Activated CD4-positive, alpha-beta T cell treated with anti-CD3 and anti-CD28 coated beads, Interleukin-2, amount 50 U/mL, for 4 hours (primary cell): ENCODE measurements around the gene PCNX4.

ENCODE experiments used
- DNase-seq, 2 experiments: peaks; one replicate each; pipeline ENCODE4 v3.0.0-alpha.2; 2020

Gene PCNX4

DNA sequence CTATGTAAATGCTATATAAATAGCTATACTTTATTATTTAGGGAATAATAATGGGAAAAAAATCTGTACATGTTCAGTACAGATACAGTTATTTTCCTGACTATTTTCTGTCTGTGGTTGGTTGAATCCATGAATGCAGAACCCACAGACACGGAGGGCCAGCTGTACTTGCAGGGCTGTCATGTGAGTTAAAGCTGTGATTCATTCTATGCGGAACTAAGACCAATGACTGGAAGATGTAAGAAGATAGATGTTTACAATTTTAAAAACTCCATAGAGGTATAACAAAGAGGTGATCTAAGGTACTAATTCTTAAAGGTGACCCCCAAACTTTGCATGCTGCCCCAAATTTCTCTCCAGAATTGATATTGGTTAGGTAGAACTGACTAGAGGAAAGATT, 14.6 kb downstream of the PCNX4 start:
- no peak for DNase-seq

DNA sequence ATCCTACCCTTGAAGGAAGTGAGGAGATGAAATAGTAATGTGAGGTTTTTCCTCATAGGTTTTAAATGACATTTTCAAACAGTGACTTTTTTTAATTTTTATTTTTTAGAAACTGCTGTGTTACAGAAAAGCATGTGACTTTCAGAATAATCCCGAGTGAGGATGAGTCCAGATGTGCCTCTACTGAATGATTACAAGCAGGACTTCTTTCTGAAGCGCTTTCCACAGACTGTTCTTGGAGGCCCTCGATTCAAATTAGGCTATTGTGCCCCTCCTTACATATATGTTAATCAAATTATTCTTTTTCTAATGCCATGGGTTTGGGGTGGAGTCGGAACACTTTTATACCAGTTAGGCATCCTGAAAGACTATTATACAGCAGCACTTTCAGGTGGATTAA, 15.8 kb downstream of the PCNX4 start:
- no peak for DNase-seq

DNA sequence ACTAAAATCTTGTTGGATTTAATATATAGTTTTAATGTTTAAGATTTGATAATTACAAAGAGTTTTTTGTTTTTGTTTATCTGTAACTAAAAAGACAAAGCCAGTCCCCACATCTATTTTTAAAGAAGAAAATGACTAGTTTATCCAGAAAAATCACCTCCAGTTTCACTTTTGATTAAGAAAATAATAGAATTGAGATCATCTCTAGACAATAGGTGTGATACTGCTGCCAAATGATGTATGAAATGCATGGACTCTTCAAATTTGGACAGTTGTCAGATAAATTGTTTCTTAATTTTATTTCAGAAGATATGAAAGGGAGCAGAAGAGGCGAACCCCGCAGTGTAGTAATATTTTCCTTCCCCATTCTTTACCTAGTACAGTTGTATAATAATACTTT, 20.0 kb downstream of the PCNX4 start:
- no peak for DNase-seq

DNA sequence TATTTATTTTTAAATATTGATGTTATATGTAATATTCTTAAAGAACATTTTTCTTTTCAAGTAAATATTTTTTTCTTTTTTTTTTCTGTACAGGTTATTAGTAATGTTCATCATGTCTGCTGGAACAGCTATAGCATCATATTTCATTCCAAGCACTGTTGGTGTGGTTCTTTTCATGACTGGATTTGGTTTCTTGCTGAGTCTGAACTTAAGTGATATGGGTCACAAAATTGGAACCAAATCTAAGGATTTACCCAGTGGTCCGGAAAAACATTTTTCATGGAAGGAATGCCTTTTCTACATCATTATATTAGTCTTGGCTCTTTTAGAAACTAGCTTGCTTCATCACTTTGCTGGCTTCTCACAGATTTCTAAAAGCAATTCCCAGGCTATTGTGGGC, 23.2 kb downstream of the PCNX4 start:
- DNase-seq: no peak

DNA sequence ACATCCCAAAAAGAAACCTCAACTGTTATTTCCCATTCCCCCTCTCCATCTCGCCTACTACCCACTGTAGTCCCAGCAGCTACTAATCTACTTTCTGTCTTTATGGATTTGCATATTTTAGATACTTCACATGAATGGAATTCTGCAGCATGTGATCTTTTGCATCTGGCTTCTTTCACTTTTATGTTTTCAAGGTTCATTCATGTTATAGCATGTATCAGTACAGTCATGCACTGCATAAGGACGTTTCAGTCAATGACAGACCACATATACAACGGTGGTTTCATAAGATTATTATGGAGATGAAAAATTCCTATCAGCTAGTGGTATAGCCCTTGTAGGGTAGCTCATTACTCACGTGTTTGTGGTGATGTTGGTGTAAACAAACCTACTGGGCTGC, 24.5 kb downstream of the PCNX4 start:
- DNase-seq: no peak

DNA sequence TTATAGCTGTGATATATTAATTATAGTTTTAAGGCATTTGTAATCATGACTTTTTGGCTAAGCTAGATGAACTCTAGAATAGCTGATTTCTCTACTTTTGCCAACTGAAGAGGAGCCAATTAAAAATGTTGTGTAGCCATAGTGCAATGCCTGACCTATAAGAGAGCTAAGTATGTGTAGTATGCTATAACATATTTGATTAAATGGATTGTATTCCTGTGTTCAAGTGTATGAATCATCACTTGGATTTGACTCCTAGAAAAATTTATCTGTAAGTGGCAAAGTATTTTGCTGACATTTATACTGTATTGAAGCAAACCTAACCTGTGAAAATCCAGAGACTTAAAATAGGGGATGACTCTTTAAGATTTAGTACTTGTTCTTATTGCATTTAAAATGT, 34.2 kb downstream of the PCNX4 start:
- DNase-seq: no peak

DNA sequence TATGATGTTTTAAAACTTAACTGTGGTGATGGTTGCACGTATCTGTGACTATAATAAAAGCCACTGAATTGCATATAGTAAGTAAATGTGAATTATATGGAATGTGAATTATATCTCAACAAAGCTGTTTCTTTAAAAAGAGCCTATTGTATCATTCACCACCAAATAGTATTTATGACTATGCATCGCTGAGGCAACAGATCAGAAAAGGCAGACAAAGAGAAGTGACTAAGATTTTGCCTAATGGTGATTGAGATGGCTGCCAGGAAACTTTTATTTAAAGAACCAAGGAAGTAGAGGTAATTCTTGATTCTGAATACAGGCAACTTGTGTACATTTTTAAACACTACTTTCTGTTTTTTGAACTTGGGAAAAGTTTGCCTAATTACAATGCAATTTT, 41.8 kb downstream of the PCNX4 start:
- DNase-seq: no peak

DNA sequence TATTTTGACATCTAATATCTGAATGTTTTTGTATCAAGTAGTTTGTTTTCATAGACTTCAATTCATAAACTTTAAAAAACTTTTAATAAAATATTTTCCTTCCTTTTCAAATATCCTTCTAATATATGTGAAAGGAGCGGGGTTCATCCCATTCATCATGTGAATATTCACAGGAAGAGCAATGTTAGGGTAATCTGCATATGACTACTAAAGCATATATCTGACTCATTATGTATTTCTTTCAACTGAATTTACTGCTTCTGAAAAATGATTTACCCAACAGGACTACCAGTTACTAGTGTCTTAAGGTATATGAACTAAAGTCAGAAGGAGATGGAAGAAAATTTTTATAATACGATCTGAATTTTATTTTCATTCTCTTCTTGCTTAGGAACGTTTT, 43.0 kb downstream of the PCNX4 start:
- DNase-seq: no peak

DNA sequence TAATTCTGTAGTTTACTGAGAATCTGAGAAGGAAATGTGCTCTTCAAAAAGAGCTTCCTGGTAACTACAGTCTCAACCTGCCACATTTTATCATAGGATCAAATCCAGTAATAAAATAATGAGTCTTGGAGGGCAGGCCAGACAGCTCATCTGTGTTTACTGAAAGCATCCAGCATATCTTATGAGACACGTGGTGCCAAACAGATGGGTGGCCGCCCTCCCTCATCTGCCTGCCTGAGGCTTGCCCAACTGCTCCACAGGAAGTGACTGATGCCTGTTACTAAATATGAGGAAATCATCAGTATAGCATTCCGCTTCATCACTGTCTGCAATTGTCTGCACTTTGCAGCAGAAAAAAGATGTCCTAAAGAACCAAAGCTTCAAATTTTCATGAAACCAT, 60.0 kb downstream of the PCNX4 start:
- DNase-seq: peak; percentile 67 to 70

DNA sequence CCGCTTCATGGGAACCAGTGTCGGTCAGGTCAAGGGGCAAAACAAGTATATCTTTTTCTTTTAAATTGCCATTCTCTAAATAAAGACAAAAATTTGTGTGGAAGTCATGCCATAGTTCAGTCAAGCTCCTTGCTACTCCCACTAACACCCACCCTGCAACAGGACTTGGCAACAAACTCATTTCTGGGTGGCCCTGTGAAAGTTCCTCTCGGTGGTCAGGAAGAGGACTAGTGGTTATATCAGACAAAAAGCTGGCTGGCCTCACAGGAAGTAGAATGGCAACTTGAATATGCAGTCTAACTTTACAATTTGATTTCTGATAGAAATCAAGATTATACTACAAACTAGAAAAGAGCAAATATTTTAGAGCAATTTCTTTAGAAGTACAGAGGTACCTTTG, 62.3 kb downstream of the PCNX4 start:
- no peak for DNase-seq

DNA sequence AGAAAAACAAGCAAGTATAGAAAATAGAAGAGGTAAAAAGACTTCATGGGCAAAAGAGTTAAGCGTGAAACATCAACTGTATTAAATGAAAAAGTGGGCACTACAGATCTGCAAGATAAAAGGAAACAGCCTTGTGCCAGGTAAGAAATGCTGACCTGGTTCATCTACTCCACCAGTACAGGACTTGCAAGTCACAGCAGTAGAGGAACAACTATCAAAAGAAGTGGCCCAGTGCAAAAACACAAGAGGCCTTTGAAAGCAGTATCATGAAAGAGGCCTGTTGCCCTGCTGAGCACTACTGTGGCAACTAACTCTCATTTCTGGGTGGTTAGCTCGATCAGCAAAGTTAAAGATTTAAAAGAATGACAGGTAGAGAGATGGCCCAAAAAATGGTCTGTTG, 62.9 kb downstream of the PCNX4 start:
- DNase-seq: no peak

DNA sequence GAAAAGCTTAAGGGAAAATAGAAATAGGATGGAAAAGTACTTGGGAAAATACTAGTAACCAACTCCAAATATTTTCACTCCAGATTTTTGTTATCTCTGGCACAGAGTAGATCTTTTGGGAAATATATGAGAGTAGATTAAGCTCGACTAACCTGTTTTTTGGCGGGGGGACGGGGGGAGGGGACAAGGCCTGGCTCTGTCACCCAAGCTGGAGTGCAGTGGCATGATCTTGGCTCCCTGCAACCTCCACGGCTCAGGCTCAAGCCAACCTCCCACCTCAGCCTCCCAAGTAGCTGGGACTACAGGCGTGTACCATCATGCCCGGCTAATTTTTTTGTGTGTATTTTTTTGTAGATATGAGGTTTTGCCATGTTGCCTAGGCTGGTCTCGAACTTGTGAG, 68.7 kb downstream of the PCNX4 start:
- DNase-seq: no peak

DNA sequence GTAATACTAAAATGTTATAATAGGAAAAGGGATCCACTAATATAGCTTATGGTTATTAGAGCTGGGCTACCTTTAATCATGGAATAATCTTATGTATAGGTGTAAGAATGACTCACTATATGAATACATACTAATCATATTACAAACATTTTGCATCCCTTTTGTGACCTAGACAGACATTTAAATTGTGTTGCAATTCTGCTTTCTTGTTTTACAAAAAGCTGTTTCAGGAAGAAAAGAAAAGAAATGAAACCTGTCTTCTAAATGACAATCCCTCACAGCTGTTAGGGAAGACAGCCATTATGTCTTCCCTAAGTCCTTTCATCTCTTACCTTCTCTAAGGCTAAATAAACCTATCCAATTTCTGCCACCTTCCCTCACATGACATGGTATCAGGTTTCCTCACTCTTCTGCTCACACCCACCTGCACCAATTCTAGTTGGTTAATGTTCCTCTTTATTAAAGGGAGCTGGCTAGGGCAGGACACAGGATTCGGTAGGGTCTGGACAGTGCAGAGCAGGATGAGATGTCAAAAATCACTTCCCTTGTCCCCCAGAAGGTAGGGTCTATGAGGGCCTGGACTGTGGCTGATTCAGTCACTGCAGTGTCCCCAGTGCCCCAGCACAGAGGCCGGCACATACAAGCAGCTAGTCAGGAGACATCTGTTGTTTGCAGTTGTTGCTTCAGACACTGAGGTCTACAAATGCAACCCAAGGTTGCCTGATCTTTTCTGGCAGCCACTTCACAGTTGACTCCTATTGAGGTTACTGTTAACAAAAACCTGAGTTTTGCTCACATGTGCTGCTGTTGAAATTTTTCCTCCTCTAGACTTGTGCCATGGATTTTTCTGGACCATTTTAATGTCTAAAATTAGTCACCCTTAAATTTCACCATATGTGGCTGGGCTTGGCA, 69.7 kb downstream of the PCNX4 start:
- no peak for DNase-seq

DNA sequence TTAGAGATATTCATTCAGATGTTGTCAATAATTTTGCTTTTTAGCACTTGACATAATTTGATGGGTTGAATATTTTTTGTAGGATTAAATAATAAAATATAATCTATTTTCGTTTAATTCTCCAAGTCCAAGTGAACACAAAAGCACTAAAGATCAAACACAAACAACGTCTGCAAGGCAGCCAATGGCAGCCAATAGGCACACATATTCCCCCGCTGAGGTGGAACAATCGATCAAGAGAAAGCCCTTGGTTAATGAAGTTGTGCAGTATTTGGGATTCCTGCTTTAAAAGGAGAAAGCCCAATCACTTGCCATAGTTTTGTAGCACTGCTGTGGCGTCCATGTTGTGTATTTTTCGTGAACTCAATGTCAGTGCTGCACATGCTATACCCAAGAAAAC, 72.0 kb downstream of the PCNX4 start:
- DNase-seq: no peak

DNA sequence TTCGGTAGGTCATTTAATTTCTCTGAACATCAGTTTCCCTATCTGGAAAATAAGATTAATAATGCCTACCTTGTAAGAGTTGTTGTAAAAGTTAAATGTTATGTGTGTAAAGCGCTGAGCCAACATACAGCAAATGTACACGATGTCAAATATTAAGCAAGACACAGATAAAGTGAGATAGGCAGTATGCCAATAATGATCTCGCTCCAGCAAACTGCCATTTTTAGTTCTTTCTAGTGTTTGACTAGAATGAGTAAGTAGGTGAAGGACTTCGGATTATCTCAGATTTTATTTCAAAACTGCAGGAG, 72.6 kb downstream of the PCNX4 start:
- DNase-seq: no peak

DNA sequence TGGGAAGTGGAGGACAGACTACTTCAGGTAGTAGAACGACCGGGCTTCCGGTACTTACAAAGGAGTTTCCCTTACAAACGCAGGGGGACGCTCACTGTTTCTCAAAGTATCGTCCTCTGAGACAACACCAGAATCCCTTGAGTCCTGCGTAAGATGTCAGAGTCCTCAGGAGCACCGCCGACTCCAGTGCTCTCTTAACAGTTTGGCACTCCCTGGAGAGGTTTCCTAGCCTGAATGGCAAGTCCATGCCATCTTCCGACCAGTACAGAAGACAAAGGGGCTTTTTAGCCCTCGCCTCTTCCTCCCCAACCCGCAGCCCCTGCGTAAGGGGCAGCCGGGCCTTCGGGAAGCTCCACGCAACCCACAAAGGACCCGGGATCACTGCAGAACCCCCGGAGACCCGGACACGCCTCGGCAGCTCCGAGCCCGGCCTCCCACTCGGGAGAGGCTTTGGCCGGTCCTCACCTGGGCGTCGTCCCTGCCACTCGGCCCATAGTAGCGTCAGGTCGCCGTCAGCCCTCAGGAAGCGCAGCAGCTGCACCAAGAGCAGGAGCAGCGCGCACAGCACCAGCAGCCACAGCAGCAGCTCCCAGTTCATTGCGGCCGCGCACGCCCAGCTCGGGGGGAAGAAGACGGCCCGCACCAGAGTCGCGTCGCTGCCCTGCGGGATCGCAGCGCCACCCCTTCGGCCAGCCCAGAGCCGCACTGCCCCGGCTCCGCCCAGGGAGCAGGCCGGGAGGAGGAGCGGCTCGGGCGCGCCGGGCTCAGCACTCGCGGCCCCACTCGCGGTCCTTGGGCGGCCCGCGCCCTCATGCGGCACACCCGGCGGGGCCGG, 73.2 kb downstream of the PCNX4 start, which contains the start of gene DHRS7:
Gene DHRS7, minus strand, starts transcription at position 687 of the 835 bp plus-strand sequence. Its CDS starts 89 bp downstream, at position 598.
- DNase-seq: peak; percentile 35 to 43

DNA sequence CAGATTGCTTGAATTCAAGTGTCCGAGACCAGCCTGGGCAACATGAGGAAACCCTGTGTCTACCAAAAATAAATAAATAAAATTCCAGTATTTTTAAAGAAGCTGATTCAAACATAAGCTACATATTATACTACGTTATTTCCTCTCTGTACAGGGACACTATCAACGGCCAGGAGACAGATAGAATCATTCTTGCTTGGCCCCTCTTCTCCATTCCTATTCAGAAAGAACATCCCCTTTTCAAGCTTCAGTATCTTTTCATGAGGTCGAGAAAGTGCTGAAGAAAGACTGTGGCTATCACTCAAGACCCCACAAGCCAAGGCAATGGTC, 73.8 kb downstream of the PCNX4 start:
- no peak for DNase-seq

DNA sequence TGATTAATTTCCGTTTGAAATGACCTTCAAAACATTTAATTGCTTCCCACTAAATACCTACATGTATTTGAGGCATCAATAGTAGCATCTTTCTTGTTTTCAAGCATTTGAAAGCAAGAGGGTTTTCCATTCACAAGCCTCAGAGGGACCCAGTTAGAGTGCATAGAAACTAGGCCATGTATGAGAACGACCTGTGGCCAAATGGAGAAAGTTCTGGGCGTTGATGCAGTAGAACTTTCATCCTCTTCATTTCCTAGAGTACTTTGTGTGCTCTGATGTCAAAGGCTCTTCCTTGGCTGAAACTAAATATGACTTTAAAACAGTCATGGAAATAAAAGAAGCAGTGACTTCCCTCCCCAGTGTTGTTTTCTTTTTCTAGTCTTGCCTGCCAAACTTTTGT, 74.4 kb downstream of the PCNX4 start:
- DNase-seq: no peak

DNA sequence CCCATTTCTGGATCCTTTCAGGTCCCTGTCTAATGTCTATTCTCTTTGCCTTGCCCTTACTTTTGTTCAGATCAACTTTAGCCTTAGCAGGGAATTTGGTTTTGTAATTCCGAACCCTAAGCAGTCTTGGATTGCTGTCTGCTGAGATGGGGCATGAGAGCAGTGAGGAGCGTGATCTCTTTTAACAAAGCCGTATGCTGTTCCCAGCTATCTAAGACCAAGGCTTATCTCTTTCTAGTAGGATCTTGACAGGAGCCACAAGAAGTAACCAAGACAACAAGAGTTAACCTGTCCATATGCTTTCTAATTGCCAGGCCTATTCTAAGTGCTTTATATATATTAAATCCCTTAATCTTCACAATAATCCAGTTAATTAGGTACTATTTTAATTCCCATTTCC, 78.0 kb downstream of the PCNX4 start:
- DNase-seq: no peak

DNA sequence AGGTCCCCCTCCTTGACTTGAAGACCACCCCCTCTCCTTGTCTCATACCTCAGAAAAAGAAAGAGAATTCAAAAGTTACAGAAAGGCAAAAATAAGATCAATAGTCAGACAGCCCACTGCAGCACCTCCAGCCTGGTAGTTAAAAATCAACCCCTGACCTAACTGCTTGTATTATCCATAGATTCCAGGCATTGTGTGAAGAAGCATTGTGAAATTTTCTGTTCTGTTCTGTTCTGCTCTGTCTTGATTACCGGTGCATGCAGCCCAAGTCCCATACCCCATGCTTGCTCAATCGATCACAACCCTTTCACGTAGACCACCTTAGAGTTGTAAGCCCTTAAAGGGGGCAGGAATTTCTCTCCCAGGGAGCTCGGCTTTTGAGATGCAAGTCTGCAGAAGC, 79.2 kb downstream of the PCNX4 start:
- DNase-seq: no peak

DNA sequence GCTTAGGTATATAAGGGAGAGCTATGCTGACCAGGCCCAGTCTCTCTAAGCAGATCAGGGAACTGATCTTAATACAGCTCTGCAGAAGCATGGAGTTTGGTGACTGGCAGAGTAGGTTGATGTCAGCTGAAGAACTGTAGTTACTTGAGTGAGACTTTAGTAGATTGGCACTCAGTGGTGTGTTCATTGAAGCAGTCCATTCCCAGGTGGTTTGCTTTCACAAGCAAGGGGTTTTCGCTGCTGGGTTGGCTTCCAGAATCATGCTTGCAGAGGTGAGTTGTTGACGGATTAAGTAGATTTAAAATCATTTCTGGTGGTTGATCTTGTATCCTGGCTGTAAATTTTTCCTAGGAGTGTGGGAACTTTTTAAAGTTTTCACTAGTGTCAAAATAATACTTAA, 80.0 kb downstream of the PCNX4 start:
- DNase-seq: no peak

DNA sequence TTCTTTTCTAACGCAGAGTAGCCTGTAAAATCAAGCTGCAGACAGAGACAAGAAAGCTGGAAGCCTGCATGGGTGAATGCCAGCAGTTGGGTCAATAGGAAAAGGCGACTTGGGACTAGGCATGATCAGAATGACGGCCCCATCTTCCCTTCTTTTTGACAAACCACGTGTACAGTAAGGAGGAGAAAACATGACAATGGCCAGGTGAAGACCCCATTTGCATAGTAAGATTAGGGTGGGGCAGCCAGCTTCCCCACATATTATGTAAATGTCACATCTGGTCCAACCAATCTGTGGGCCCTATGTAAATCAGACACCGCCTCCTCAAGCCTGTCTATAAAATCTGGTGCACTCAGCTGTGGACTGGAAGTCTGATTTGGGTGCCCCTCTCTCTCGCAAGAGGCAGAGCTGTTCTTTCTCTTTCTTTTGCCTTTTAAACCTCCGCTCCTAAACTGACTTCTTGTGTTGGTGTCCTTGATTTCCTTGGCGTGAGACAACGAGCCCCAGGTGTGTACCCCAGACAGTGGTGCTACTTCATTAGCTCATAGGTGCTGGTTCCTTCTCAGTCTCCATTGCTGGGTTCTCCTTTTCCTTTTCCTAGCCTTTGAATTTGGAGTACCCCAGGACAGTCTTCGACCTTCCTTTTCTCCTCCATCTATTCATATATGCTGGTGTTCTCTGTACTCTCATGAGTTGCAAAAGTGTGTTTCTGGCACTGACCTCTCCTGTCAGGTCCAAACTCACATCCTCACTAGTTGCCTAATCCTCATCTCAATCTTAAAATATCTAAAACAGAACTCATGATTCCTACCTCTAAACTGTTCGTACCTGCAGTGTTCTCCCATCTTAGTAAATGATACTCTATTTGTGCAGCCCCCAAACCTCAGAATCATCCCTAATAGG, 82.9 kb downstream of the PCNX4 start:
- DNase-seq: no peak

DNA sequence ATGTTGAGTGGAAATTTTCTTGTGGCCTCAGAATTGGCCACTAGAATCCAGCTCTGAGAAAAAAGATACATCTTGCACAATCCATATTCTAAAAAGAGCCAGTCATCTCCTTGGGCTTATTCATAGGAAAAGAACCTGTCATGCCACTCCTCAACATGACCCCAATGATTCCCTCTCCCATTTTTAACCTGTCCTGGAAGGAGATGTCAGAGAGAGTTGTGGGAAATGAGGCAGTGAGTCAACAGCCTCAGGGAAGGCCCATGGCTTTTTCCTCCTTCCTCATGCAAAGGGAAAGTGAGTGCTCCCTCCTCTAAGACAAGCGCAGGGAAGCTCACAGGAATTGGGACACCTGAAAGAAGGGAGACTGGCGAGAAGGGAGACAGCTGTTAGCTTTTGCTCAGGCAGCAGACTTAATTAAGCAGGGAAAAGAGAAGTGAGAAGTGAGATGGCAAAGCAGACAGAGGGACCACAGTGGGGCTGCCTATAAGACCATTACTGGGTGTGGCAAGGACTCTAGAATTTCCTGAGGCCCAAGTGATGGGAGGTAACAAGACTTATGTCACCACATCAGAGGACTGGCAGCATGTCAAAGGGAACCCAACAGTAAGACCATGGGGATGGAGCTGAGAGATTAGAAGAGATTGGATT, 83.7 kb downstream of the PCNX4 start:
- DNase-seq: no peak
